WTC11 (cell line): ENCODE measurements around the gene FAM20B.

Experiments
- CREB1 ChIP-seq: sonication (generic); formaldehyde crosslinking; IDR thresholded peaks from 2 replicates; pipeline ENCODE4 v1.8.0; 2023; ENCODE audit warnings: mild to moderate bottlenecking, missing genetic modification reagents
- CREM ChIP-seq: sonication (generic); formaldehyde crosslinking; IDR thresholded peaks from 2 replicates; pipeline ENCODE4 v1.8.1; 2022; ENCODE audit warnings: mild to moderate bottlenecking, missing genetic modification reagents, moderate library complexity
- CTCF ChIP-seq: fragments of 200-600 bp; IDR thresholded peaks from 2 replicates; pipeline ENCODE4 v1.8.0; 2022; ENCODE audit warnings: antibody characterized with exemption
- E2F1 ChIP-seq: sonication (generic); formaldehyde crosslinking; IDR thresholded peaks from 2 replicates; pipeline ENCODE4 v1.8.0; 2022; ENCODE audit warnings: mild to moderate bottlenecking, missing genetic modification reagents
- IRF1 ChIP-seq: sonication (generic); formaldehyde crosslinking; IDR thresholded peaks from 2 replicates; pipeline ENCODE4 v1.8.0; 2023; ENCODE audit warnings: missing genetic modification reagents
- MAX ChIP-seq: sonication (generic); formaldehyde crosslinking; IDR thresholded peaks from 2 replicates; pipeline ENCODE4 v1.8.0; 2022; ENCODE audit warnings: mild to moderate bottlenecking, missing genetic modification reagents
- PRRX2 ChIP-seq: fragments of 250-450 bp; sonication (Bioruptor Pico); IDR thresholded peaks from 2 replicates; pipeline ENCODE4 v1.8.0; 2021; ENCODE audit warnings: mild to moderate bottlenecking
- SMAD3 ChIP-seq: sonication (generic); formaldehyde crosslinking; IDR thresholded peaks from 2 replicates; pipeline ENCODE4 v1.8.0; 2022; ENCODE audit warnings: missing genetic modification reagents, mild to moderate bottlenecking, borderline replicate concordance
- TCF7 ChIP-seq: sonication (generic); formaldehyde crosslinking; IDR thresholded peaks from 2 replicates; pipeline ENCODE4 v1.8.0; 2022; ENCODE audit warnings: mild to moderate bottlenecking, low read depth, missing genetic modification reagents, moderate library complexity
- TEAD4 ChIP-seq: sonication (generic); formaldehyde crosslinking; IDR thresholded peaks from 2 replicates; pipeline ENCODE4 v1.8.0; 2022; ENCODE audit warnings: mild to moderate bottlenecking, missing genetic modification reagents
- TP53 ChIP-seq: sonication (generic); formaldehyde crosslinking; IDR thresholded peaks from 2 replicates; pipeline ENCODE4 v1.8.1; 2023; ENCODE audit warnings: mild to moderate bottlenecking, missing genetic modification reagents
- ZNF138 ChIP-seq: sonication (generic); formaldehyde crosslinking; conservative IDR thresholded peaks from 2 replicates; pipeline ENCODE4 v1.8.1; 2022; ENCODE audit warnings: mild to moderate bottlenecking, moderate library complexity, missing genetic modification reagents
- TF ChIP-seq, protein P1 (sequence below): sonication (generic); formaldehyde crosslinking; IDR thresholded peaks from 2 replicates; pipeline ENCODE4 v1.8.1; 2023; ENCODE audit warnings: mild to moderate bottlenecking, moderate library complexity, missing genetic modification reagents
- TF ChIP-seq, protein P2 (sequence below): sonication (generic); formaldehyde crosslinking; conservative IDR thresholded peaks from 2 replicates; pipeline ENCODE4 v1.8.1; 2022; ENCODE audit warnings: mild to moderate bottlenecking, missing genetic modification reagents

GRCh38 chr1:179038528-179039281 is 13.0 kb downstream of the FAM20B start:
- TF ChIP-seq CTCF = no peak
- no peak for TF ChIP-seq E2F1 (CRISPR knock-in tag)
- TF ChIP-seq TCF7 (CRISPR knock-in tag) = no peak
- TF ChIP-seq CREM (CRISPR knock-in tag) = no peak
- TF ChIP-seq TEAD4 (CRISPR knock-in tag) = no peak
- TF ChIP-seq, protein P1, sequence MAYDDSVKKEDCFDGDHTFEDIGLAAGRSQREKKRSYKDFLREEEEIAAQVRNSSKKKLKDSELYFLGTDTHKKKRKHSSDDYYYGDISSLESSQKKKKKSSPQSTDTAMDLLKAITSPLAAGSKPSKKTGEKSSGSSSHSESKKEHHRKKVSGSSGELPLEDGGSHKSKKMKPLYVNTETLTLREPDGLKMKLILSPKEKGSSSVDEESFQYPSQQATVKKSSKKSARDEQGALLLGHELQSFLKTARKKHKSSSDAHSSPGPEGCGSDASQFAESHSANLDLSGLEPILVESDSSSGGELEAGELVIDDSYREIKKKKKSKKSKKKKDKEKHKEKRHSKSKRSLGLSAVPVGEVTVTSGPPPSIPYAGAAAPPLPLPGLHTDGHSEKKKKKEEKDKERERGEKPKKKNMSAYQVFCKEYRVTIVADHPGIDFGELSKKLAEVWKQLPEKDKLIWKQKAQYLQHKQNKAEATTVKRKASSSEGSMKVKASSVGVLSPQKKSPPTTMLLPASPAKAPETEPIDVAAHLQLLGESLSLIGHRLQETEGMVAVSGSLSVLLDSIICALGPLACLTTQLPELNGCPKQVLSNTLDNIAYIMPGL (CRISPR knock-in tag) = no peak
- no peak for TF ChIP-seq SMAD3
- TF ChIP-seq MAX (CRISPR knock-in tag) = no peak
- TF ChIP-seq, protein P2, sequence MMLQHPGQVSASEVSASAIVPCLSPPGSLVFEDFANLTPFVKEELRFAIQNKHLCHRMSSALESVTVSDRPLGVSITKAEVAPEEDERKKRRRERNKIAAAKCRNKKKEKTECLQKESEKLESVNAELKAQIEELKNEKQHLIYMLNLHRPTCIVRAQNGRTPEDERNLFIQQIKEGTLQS (CRISPR knock-in tag) = no peak
- no peak for TF ChIP-seq IRF1
- no peak for TF ChIP-seq CREB1 (CRISPR knock-in tag)
- TF ChIP-seq TP53 (CRISPR knock-in tag) = no peak
- no peak for TF ChIP-seq ZNF138 (CRISPR knock-in tag)
- no peak for TF ChIP-seq PRRX2
